Ramos (cell line): ENCODE measurements around the gene ICE1.

Source experiments
- in situ Hi-C: fragments of 300-500 bp; cut with MboI; formaldehyde crosslinking; loops from one replicate; pipeline ENCODE4 v1.14.3; 2022; ENCODE audit warnings: low sequenced_read_pairs; ENCODE audit not compliant: unreplicated experiment

Gene ICE1

DNA sequence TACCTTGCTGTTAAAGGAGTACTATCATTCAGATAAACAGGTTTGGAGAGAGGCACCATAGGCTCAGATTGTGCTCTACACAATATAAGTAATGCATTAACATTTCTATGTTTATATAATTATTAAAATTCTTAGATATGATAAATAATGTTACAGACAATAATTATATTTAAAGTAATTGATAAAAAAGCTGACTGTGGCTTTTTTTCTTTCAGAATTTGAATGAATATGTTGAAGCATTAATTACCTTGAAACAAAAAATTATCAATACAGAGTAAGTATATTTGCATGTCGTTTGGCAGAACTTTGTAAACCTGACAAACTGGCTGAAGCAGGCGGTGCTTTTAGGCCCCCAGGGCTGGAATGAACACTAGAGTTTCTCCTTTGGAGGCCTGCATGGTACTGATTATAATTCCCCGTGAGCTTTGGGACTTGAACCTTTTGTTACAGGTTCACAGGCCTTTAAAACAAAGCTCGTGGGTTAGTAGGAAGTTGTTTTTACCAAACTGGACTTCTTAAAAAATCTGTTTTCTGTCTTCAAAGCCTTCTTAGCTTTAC lies 13.8 kb downstream of the ICE1 start:
- in situ Hi-C loops, result no loop called here

DNA sequence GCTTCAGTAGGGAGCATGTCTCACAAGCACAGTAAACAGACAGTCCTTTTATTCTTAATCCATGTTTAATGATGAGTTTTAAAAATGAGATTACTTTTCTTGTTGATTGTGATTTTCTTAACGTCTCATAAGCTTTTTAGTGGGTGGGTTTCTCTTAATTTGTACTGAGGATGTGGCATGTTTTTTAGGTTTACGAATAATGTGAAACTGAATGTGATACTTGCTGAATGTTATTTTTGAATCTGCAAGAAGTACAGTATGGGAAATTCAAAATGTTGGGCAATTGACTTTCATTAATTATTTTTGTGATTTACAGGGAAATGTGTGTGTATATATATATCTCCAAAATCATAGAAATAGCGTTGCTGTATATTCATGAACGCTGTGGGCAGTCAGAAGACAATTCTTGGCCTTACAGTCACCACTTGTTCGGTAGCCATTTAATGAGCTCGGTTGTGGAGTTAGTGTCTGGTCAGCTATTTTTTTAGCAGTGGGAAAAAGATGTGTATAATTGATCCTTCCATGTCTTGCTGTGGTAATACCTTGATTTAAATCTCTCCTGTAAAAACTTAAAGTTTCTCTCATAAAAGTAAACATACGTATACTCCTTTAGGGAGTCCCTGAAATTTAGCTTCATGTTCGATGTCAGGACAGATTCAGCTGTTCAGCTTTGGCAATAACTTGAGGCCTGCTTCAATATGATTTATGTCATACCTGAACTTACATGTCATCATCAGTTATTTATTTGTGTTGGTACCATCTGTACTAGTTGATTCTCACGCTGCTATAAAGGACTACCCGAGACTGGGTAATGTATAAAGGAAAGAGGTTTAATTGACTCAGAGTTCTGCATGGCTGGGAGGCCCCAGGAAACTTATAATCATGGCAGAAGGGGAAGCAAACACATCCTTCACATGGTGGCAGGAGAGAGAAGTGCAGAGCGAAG lies 15.0 kb downstream of the ICE1 start:
- in situ Hi-C loops, result no loop called here

DNA sequence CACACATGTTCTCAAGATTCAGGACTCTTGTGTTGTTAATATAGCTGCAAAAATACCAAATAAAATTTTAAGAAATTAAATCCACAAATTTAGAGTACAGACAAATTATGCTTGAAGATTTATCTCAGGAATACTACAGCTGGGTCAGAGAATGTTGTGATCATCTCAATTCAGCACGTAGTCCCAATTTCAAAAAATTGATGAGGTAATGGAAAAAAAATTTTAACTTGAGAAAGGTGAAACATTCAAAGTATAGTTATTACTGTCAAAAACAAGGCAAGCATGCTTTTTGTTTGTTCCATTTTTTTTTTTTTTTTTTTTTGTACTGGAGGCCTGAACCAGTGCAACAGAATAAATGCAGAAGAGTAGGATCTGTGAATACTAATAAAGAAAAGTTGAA lies 29.4 kb downstream of the ICE1 start:
- in situ Hi-C loops, result no loop called here

DNA sequence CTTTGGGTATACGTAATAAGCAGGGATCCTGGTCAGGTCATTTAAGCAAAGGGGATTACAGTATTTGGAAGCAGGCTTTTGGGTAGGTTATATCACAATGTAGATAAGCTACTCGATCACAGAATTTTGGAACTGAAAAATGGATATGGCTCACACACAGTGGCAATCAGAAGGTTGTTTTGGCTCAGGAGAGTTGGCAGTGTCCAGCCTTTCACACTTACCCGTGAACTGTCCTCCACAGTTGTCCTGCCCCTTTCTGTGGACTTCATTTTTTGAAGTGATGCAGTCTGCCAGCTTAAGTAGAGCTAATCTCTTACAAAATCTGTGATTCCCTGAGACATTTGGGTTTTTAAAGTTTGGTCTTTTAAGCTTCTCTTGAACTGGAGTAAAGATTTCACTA lies 30.7 kb downstream of the ICE1 start:
- in situ Hi-C loops, result no loop called here

DNA sequence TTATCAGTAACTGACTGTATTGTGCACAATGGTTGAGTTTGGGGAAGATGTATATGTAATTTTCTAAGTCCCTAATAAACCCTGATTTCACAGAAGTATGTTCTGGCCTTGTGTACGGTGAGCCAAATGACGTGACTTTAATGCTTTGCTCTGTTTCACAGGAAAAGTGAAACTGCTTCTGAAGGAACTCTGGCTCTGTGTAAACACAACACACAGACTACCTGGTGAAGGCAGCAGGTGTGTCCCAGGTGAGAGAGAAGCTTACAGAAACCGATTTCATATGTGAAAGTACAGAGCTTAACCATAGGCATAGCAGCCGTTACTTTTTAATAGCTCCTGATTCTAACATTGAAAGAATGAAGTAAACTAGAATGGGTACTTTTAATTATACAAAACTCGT lies 31.9 kb downstream of the ICE1 start:
- in situ Hi-C loops, result no loop called here

DNA sequence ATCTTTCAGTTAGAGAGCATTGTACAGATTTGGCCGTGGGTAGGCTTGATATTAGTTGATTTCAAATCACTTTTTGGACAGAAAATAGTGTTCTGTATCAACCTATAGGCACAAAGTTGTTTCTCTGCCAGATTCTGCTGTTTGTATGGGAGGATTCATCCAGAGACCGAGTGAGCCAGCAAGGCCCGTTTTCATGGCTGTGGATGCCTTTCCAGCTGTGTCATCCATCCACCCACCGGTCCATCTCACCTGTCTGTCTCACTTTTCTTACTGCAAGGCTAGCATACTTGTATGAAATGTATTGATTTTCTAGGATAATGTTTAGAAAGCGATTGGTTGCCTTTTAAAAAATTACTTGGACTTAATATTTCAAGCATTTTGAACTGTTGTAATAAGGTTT lies 34.4 kb downstream of the ICE1 start:
- in situ Hi-C loops, result no loop called here

DNA sequence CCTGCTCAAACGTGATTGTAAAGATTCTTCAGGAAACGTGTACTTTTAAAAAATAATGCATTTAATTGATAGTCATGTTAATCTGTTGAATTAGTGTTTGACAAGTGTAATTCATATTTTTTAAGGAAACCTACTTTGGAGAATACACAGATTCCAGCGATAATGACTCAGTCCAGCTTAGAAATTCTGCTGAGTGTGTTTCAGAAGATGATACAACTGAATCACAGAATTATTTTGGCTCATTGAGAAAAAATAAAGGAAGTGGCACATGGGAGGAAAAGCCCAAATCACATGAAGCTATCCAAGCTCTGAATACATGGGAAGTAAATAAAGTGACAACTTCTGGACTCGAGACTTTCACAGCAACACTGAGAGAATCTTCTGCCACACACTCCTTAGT lies 37.8 kb downstream of the ICE1 start:
- in situ Hi-C loops, result no loop called here

DNA sequence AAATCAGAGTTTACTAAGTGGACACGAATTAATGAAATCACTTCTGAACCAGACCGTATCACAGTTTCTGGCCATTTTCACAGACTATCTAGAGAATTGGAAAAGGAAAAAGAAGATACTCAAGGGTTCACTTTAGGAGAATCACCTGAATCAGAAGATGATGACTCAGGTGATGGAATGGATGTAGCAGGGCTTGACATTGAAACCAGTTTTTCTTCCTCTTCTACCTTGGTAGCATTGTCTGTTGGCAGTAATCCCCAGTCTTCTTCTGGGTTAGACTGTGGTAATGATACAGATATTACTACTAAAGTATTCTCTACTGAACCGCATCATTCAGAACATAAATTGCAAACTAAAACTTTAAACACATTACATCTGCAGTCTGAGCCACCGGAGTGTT lies 38.5 kb downstream of the ICE1 start:
- in situ Hi-C loops, result no loop called here

DNA sequence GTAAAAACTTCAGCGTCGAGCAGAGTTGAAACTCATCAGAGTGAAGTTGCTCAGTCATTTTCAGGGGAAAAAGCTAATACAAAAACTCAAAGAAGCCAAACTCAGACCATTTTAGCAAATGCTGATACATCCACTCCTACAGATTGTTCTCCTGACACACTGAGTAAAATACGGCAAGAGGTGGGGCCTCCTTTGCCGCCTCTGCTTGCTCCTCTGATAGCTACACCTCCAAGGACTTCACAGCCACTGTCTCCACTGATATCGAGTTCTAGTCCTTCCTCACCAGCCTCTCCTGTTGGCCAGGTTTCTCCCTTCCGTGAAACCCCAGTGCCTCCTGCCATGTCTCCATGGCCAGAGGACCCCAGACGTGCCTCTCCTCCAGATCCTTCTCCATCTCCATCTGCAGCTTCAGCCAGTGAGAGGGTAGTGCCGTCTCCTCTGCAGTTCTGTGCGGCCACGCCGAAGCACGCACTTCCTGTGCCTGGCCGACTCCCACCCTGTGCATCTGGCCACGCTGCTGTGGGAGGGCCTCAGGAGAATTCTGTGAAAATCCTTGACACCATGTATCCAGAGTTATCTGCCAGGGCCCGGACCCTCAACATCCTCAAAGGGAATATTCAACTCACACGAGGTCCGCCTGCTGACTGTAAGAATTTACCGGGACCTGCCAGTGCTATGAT lies 41.7 kb downstream of the ICE1 start:
- in situ Hi-C loops, result no loop called here

DNA sequence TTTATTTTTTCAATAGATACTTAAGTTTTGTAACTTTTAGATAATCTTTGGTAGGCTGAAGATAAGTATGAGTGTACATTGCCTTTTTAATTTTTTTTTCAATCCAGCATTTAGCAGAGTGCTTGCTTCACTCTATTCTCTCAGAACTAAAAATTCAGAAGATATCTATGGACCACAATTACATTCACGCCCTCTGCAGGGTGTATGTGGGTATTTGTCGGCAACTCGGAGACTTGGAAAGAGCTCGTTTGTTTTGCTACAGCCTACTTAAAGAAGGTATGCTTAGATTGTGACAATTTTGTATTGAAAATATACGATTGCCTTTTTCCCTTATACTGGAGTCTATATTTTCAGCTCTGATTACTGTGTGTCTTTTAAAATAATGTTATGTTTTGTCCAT lies 43.8 kb downstream of the ICE1 start:
- in situ Hi-C loops, result no loop called here

DNA sequence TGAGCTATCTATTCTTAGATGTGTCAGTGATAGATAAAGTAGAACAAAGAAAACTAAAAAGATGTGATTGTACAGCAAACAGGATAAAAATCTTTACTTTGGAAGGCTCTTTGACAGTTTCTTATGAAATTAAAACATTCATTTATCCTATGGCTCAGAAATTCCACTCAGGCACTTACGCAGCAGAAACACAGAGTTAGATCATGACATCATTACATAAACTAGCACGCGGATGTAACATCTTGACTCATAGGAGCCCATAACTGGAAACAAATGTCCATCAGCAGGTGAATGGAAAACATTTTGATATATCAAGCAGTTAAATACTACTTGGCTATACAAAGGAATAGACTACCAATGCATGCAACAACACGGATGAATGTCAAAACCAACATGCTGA lies 45.3 kb downstream of the ICE1 start:
- in situ Hi-C loops, result no loop called here

DNA sequence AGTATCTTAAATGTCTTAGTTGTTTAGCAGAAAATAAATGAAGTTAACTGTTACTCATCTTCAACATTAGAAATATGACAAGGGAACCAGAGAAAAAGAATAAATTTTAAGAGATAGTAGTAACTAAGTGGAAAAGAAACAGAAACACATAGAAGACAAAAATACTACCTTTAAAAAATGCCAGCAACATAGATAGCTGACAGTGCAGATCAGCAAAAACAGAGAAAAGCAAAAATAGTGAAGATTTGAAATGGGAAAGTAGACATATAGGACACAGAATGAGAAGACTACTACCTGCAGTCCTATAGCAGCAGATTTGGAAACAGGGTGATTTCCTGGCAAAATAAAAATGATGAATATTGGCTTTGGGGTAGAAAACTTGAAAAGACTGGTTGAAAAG lies 48.5 kb downstream of the ICE1 start:
- in situ Hi-C loops, result no loop called here

DNA sequence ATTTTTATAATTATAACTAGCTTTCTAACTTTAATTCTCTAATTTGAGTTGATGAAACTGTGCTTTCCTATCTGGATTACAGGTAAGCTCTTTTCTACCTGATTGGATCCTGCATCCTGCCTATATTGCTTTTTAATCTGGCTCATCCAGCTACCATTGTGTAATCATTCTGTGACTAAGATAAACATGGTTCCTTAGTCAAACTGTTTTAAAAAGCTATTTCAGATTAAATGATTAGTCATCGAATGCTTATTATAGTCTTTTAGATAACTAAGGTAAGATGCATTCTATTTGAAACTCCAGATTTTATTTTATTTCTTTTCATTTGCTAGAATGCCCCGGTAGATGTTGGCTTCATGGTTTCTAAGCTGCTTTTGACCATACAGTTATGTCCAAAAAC lies 50.7 kb downstream of the ICE1 start:
- in situ Hi-C loops, result no loop called here

DNA sequence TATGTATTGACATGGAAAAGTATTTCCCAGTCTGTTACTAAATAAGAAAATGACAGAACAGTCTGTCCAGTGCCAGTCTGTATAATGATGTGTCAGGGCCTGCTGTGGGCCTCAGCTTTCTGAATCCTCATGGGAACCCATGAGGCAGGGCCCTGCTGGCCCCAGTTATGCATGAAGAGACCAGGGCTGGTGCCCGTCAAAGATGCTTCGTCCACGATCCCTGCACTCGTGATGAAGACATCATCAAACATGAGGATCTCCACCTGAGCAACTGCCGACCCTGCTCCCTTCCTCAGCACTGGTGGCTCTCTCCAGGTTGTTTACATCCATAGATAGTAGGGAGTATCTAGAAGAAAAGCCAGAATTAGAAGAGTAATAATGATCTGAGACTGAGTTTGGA lies 52.5 kb downstream of the ICE1 start:
- in situ Hi-C loops, result loop anchor here (25.0 kb wide), 2 partner anchors 412 to 1312 kb away; no protein-coding TSS in a partner anchor

DNA sequence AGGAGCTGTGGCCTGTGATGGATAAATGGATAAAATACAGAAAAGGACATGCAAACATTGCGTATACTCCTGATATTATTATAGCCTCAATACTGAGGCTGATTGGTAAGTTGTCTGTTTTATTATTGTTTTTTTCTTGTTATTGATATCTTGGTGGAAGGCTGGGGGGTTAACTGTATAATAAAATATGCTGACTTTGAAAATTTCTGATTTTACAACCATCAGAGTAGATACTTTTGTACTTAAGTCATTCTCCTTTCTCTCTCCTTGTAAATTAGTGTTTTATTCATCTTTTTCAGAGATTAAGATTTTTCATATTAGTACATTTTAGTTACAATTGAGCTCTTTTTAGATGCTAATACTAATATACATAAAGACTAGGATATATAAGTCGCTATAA lies 53.5 kb downstream of the ICE1 start:
- in situ Hi-C loops, result loop anchor here (25.0 kb wide), 2 partner anchors 411 to 1311 kb away; no protein-coding TSS in a partner anchor

DNA sequence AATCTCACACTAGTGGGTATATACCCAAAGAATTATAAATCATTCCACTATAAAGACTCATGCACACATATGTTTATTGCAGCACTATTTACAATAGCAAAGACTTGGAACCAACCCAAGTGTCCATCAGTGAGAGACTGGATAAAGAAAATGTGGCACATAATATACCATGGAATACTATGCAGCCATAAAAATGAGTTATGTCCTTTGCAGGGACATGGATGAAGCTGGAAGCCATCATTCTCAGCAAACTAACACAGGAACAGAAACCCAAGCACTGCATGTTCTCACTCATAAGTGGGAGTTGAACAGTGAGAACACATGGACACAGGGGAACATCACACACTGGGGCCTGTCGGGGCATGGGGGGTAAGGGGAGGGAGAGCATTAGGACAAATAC lies 57.1 kb downstream of the ICE1 start:
- in situ Hi-C loops, result loop anchor here (25.0 kb wide), 2 partner anchors 408 to 1308 kb away; no protein-coding TSS in a partner anchor

DNA sequence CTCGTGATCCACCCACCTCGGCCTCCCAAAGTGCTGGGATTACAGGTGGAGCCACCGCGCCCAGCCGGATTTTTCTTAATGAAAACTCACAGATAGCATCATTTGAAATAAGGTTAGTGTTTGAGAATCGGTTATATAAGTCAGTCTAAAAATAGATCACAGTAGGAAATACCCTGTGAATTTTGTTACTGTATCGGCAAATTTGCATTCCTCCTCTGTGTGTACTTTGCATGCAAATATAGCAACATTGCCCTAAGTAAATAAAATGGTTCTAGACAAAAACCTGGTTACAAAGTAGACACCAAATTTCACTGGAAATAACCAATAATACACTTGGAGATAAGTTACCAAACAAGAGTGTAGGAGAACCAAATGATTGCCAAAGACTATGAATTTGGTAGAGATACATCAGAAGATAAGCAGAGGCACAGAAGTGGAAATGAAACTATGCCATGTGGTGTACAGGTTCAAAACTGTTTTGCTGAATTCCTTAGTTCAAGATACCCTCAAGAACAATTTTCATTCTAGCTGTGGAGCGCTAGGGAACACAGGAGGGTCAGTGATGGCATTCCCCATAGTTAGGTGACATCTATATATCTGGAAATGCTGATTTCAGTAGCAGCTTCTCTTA lies 58.1 kb downstream of the ICE1 start:
- in situ Hi-C loops, result loop anchor here (25.0 kb wide), 2 partner anchors 407 to 1307 kb away; no protein-coding TSS in a partner anchor

DNA sequence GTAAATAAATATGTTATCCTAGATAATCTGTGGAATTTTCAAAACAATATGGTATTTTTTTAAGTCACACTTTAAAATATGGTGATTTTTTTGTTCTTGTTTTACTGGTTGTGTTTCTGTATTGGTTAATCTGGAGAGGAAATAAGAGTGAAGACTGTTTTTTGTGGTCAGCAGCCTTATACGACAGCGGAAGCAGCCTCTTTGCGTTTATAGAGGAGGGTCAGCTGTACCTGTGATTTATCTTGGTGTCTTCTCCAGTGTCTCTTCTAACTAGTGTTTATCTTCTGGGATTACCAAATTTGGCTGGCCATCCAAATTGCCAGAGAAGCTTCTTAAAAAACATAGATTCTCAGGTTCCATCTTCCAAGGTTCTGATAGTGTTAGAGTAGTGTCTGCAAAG lies 58.7 kb downstream of the ICE1 start:
- in situ Hi-C loops, result loop anchor here (25.0 kb wide), 2 partner anchors 406 to 1306 kb away; no protein-coding TSS in a partner anchor

DNA sequence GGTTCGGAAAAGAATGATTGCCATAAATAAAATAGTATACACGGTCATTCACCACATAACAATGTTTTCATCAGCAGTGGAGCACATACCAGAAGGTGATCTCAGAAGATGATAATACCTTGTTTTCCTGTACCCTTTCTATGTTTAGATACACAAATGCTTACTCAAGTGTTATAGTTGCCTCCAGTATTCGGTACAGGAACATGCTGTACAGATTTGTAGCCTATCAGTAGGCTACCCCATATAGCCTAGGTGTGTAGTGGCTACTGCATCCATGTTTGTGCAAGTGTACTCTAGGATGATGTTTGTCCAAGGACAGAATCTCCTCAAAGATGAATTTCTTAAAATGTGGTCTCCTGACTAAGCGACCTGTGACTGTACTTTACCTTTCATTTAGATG lies 59.2 kb downstream of the ICE1 start:
- in situ Hi-C loops, result loop anchor here (25.0 kb wide), 2 partner anchors 406 to 1306 kb away; no protein-coding TSS in a partner anchor

DNA sequence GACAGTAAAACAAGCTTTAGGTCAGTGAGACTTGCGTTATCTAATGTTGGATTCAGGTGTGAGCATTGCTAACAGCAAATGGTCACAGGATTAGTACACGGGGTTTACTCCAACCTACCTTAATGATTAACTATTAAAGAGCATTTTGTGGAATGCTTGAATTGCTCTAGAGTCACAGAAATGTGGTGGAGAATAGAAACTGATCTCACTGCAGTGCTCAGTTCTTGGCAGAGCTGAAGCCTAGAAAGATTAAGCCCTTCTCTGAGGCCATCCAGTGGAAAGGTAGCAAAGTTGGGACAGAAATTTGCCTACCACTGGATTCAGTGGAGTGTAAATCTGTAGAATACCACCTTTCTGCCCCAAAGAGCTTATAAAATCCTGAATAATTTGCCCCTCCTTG lies 60.9 kb downstream of the ICE1 start:
- in situ Hi-C loops, result loop anchor here (25.0 kb wide), 2 partner anchors 404 to 1304 kb away; no protein-coding TSS in a partner anchor
